HG03108 (cell line): ENCODE measurements around the gene BRD2.

Source experiments
- ATAC-seq: cut with Tn5 transposase; IDR thresholded peaks from one replicate; pipeline ENCODE4 v1.9.1; 2021; ENCODE audit warnings: moderate library complexity; ENCODE audit not compliant: unreplicated experiment

Gene BRD2

GRCh38 chr6:32971242-32971580 lies 2.8 kb downstream of the BRD2 start:
- no peak for ATAC-seq

GRCh38 chr6:32971581-32972352 lies 3.4 kb downstream of the BRD2 start:
- peak; percentile 44 for ATAC-seq

DNA sequence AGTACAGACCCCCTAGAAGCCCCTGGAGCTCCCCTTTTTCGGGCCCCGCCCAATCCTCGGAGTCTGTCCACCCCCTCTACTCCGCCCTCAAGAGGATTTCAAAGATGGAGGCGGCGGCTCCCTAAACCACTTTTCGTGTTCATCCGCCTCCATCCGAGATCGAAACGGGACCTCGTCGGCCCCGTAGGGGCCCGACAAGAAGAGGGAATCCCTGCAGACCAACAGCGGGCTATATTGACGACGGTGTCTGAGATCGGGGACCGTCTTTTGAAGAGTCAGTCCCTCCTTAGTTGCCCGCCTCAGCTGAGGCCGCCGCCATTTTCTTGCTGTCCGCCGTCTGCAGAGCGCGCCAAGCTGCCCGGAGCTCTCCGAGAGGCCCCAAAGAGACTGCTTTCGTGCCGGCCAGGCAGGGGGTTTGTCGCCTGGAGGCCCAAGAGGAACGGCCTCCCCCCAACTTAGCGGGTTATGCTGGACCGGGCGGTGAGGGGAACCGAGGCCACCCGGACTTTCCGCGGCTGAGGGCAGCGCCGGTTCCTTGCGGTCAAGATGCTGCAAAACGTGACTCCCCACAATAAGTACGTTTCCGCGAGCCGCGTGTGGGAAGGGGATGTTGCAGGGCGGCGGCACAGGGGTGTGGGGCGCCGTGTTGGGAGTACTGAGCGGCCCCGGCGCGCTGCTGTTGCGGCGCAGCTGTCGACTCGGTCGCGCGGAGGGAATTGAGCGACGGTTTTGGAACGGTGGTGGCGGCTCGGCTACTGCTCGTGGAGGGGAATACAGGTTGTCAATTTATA lies 4.2 kb downstream of the BRD2 start:
- ATAC-seq = no peak

DNA sequence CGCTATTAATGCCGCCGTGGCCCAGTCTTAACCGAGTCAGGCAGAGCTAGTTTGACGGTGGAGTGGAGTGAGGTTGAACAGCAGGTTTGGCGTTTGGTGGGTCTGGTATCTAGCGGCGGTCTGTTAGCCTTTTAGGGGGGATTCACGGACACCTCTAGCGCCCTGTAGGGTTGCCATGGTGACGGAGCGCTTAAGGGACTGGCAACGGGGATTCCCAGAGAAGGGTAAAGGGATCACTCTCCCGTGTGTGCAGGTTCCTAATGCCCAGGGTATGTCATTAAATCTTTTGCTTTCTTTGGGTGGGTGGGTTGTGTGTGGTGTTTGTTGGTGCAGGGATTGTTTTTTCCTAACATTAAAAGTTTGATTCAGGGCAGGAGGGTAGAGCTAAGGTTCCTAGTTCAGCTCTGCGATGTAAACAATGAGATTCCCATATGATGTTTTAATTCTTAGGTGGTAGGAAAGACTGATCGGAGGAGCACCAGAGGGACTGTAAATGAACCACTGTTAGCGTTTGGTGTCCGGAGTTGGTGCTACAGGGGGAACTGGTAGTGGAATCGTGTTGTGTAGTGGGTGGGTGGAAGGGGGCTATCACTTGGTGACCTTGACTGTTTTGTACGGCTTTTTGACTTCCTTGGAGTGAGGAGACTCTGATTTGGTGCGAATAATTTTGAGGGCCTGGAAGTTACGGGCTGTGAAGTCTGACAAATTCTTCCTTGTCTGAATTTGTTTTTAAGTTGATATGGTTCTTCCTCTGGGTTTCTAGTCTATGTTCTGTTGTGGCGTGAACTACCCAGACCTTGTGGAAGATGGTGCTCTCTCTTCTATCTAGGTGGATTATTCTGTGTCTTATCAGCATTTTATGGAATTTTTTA lies 5.0 kb downstream of the BRD2 start:
- no peak for ATAC-seq

- no peak for ATAC-seq
Measured at GRCh38 chr6:32974016-32974333, 5.6 kb downstream of the BRD2 start.

- ATAC-seq = no peak
Measured at GRCh38 chr6:32974541-32975308, 6.3 kb downstream of the BRD2 start.

DNA sequence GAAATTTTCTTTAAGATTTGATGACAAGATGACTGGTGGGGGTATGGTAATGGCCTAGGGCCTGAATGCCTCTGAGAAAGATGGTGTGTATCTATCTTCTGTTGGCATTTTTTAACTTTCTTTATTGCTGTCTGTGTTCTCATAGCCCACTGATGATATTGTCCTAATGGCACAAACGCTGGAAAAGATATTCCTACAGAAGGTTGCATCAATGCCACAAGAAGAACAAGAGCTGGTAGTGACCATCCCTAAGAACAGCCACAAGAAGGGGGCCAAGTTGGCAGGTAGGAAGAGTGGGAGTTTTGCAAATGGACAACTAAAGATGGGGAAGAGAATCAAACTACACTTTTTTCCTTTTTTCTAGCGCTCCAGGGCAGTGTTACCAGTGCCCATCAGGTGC lies 7.5 kb downstream of the BRD2 start:
- no peak for ATAC-seq

GRCh38 chr6:32976334-32977069 lies 8.1 kb downstream of the BRD2 start:
- no peak for ATAC-seq

DNA sequence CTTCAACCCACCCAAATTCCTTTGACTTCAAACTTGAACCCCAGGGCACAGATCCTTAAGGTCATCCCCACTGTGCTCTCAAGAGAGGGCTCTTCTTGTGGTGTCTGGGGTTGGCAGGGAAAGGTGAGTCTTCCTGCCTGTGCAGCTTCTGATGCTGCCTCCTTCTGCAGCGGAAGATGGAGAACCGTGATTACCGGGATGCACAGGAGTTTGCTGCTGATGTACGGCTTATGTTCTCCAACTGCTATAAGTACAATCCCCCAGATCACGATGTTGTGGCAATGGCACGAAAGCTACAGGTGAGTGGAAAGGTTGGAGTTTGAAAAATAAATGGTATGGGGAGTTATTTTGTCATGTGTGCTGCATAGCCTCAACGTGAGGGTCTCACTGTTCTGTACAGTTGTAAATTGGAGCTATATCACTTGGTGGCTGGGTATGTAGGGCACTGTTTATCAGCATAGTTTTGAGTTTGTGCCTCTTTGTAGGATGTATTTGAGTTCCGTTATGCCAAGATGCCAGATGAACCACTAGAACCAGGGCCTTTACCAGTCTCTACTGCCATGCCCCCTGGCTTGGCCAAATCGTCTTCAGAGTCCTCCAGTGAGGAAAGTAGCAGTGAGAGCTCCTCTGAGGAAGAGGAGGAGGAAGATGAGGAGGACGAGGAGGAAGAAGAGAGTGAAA lies 9.0 kb downstream of the BRD2 start:
- ATAC-seq = no peak

GRCh38 chr6:32977953-32978324 lies 9.5 kb downstream of the BRD2 start:
- no peak for ATAC-seq

DNA sequence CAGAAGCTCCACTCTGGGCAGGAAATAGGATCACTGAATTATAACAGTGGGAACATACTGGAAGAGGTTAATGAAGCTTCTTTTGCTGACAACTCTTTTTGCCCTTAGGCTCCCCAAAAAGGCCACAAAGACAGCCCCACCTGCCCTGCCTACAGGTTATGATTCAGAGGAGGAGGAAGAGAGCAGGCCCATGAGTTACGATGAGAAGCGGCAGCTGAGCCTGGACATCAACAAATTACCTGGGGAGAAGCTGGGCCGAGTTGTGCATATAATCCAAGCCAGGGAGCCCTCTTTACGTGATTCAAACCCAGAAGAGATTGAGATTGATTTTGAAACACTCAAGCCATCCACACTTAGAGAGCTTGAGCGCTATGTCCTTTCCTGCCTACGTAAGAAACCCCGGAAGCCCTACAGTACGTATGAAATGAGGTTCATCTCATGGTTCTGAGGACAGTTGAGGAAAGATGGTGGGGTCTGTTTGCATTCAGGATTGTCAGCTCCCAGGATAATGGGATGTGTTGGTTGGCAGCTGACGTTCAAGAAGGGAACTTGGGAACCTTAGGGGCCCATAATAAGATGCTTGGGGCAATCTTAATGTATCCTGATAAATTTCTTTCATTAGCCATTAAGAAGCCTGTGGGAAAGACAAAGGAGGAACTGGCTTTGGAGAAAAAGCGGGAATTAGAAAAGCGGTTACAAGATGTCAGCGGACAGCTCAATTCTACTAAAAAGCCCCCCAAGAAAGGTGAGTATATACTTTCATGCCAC lies 11.5 kb downstream of the BRD2 start:
- ATAC-seq = no peak

- ATAC-seq = no peak
Measured at GRCh38 chr6:32980488-32981038, 12.2 kb downstream of the BRD2 start.

DNA sequence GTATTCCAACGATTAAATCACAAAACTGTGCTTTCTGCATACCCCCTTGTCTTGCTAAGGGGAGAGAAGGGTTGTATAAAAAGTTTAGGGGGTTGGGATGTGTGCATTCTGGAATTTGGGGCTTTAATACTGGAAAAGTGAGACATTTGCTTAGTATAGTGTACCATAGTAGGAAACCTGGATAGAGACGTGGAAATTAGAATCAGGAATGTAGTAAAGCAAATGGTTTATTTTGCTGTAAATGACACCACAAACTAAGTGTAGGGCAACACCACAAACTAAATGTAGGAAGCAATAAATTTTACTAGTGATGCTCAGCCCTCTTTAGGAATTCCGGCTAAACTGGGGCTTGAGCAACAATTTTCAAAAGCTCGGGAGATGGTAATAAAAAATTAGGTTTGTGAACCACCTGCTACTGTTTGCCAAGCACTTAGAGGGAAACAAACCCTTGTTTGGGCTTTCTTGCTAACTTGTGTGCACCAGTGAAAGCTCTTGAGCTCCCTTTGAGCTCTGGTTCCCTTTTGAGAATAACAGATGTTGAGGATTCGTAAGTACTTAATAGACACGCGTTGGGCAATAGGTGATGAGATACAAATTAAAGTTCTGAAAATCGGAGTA lies 13.8 kb downstream of the BRD2 start:
- no peak for ATAC-seq

DNA sequence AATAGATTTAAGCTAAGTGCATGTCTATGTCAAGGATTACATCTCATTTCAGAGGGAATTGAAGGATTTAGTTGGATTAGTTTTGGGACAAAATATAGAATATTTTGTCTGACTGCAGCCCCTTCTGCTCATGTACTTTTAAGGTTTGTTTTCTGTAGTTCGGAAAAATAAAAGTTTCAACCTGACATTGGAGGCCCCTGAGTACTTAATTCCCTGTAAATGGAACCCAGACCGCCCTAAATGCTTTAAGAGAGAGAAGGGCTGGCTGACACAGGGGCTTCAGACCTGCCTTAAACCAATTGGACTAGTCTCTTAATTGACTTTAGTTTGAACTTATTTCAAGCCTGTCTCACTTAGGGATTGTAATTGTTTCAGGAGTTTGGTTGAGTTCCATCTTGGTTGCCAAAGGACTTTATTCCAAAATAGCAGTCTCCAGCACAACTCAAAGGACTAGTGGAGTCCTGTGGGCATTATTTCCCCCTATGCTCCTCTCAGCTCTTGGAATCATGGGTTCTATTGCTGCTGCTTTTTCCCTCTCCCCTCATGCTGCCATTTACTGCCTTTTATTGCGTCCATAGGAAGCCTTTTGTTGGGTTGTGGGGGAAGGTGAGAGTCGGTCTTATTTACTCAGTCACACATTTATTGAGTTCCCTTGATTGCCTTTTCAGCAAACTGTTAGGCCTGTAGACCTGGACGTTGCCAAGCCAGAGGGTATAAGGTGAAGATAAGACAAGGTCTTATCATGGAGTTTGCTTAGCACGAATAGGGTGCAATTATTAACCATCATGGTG lies 14.5 kb downstream of the BRD2 start:
- ATAC-seq = no peak

GRCh38 chr6:32983493-32983848 lies 15.1 kb downstream of the BRD2 start:
- ATAC-seq = no peak

DNA sequence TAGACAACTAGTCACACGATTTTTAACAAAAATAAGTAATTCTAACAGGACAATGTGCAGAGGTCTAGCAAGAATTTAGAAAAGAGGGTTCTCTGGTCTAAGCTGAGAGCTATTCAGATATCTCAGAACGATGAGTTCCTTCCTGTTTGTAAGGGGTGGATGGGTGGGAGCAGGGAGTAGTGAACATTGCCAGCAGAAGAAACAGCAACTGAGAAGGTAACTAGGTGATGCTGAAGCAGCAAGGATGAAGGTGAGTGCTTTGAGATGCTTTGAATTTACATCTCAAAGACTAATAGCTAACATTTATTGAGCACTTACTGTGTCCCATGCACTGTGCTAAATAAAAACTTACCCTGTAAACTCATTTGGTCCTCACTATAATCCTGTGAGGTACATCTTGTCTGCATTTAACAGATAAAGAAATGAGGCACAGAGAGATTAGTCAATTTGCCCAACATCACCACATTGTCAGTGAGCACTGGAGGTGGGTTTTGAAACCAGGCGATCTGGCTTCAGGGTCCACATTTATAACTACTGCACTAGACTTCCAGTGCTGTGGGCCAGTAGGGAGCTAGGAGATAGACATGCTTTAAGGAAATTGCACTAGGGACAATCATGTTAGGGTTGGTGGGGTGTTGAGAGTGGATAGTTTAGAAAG lies 15.7 kb downstream of the BRD2 start:
- ATAC-seq = no peak
